ENCODE measurements around the gene ZFPL1.

Gene ZFPL1

GRCh38 chr11:65131417-65131776 lies 47.4 kb downstream of the ZFPL1 start:
- DNase-seq: no peak

GRCh38 chr11:65131895-65132237 lies 47.8 kb downstream of the ZFPL1 start:
- no peak for DNase-seq

GRCh38 chr11:65132238-65132987 lies 48.4 kb downstream of the ZFPL1 start:
- no peak for DNase-seq

- peak in 1 of 4 experiments; percentile 13 for DNase-seq
These were observed 49.1 kb downstream of the ZFPL1 start for GRCh38 chr11:65132988-65133700.

GRCh38 chr11:65133724-65134123 lies 49.7 kb downstream of the ZFPL1 start:
- DNase-seq: no peak

GRCh38 chr11:65134240-65134951 lies 50.4 kb downstream of the ZFPL1 start, which contains the start of gene SYVN1:
Gene SYVN1 (minus strand): TSS chr11:65134519. CDS start chr11:65133601, 918 bp downstream.
- DNase-seq: peak; percentile 83 to 93 (median 86)

- DNase-seq: peak; percentile 50 to 71 (median 63)
These were observed 51.1 kb downstream of the ZFPL1 start for GRCh38 chr11:65134952-65135632.

GRCh38 chr11:65135633-65136145 lies 51.7 kb downstream of the ZFPL1 start:
- no peak for DNase-seq

- DNase-seq: no peak
These were observed 52.6 kb downstream of the ZFPL1 start for GRCh38 chr11:65136515-65137096.

All from activated naive CD4-positive, alpha-beta T cell (primary cell).